GM12878 (cell line): Measurements from ENCODE around the gene SFTPB. TPM values are rescaled to one million over a fixed set of nuclear protein-coding genes. Genes with fewer than 3 reads are reported as not detected.

ENCODE experiments used
- ATAC-seq: fragments of 200-7000 bp; cut with Tn5 transposase; 3 replicates; pipeline ENCODE4 v1.9.1; 2020; ENCODE audit warnings: mild to moderate bottlenecking, moderate library complexity
- BruUV-seq: library from RNA; stranded (reverse); fragments of 400-500 nt; replicated peaks from 2 replicates; lab custom pipeline; 2021; lab: Mats Ljungman, UMichigan
- CTCF ChIA-PET: fragments of 300-600 bp; sonication (Branson Sonifier 250); formaldehyde crosslinking; extraction: SDS; loops from one replicate; lab custom pipeline; 2021; ENCODE audit warnings: inconsistent platforms; lab: Yijun Ruan, JAX
- POLR2A ChIA-PET: fragments of 350-600 bp; formaldehyde crosslinking; extraction: SDS; loops from one replicate; lab custom pipeline; 2021; ENCODE audit warnings: inconsistent platforms; lab: Charles Lee
- RAD21 ChIA-PET: fragments of 300-600 bp; sonication (Branson Sonifier 250); formaldehyde crosslinking; loops from one replicate; lab custom pipeline; 2023; ENCODE audit warnings: antibody characterized with exemption; ENCODE audit not compliant: unreplicated experiment; lab: Charles Lee
- SMC1A ChIA-PET: fragments of 300-600 bp; sonication (Branson Sonifier 250); formaldehyde crosslinking; loops from one replicate; lab custom pipeline; 2023; ENCODE audit not compliant: unreplicated experiment, uncharacterized antibody; lab: Charles Lee
- DNase-seq: peaks from one replicate; pipeline ENCODE4 v3.0.0-alpha.2; 2011; ENCODE audit warnings: low read depth, low spot score
- FAIRE-seq: peaks from 3 replicates; lab custom pipeline; 2011; peaks lifted over from hg19 to GRCh38; lab: Jason Lieb, UNC
- H2AFZ ChIP-seq: 2 replicates; pipeline ENCODE4 v1.6.0; 2011; ENCODE audit warnings: low read depth, low read length, control low read depth; ENCODE audit not compliant: control insufficient read depth
- H3K27ac ChIP-seq: 2 replicates; pipeline ENCODE4 v1.5.1; 2011; ENCODE audit warnings: control low read depth; ENCODE audit not compliant: control insufficient read depth, insufficient read depth
- H3K27me3 ChIP-seq, 2 experiments: replicated peaks in 1 of 2; 2 replicates each; pipeline versions ENCODE4 v1.6.0 to v1.6.1; 2011; ENCODE audit warnings: low read length in 1 of 2; ENCODE audit not compliant: control insufficient read depth in 2 of 2, insufficient read depth in 2 of 2
- H3K36me3 ChIP-seq, 2 experiments: 2 replicates each; pipeline ENCODE4 v1.5.1; 2011; ENCODE audit warnings: low read length in 1 of 2; ENCODE audit not compliant: control insufficient read depth in 2 of 2, insufficient read depth in 2 of 2
- H3K4me1 ChIP-seq: 2 replicates; pipeline ENCODE4 v1.6.1; 2011; ENCODE audit warnings: mild to moderate bottlenecking, low read length, moderate library complexity, mixed read lengths; ENCODE audit not compliant: control insufficient read depth, insufficient read depth
- H3K4me2 ChIP-seq: 2 replicates; pipeline ENCODE4 v1.6.0; 2011; ENCODE audit warnings: control low read depth; ENCODE audit not compliant: control insufficient read depth, insufficient read depth
- H3K4me3 ChIP-seq: fragments of 200-600 bp; sonication (generic); 2 replicates; pipeline ENCODE4 v1.5.1; 2016
- H3K79me2 ChIP-seq: 2 replicates; pipeline ENCODE4 v1.6.0; 2011; ENCODE audit warnings: low read length; ENCODE audit not compliant: control insufficient read depth, insufficient read depth
- H3K9ac ChIP-seq: 2 replicates; pipeline ENCODE4 v1.8.0; 2011; ENCODE audit warnings: low read length, control low read depth, mixed read lengths; ENCODE audit not compliant: control insufficient read depth, insufficient read depth
- H3K9me3 ChIP-seq: replicated peaks from 3 replicates; pipeline ENCODE4 v1.5.1; 2011; ENCODE audit warnings: mild to moderate bottlenecking, low read length; ENCODE audit not compliant: control insufficient read depth, insufficient read depth
- H4K20me1 ChIP-seq: 2 replicates; pipeline ENCODE4 v1.6.0; 2011; ENCODE audit not compliant: control insufficient read depth, insufficient read depth
- BCL11A ChIP-seq: IDR thresholded peaks from 2 replicates; pipeline ENCODE4 v1.6.1; 2011; ENCODE audit warnings: low read depth, low read length
- MYC ChIP-seq: IDR thresholded peaks from 2 replicates; pipeline ENCODE4 v1.6.1; 2011; ENCODE audit warnings: mild to moderate bottlenecking, low read length, moderate library complexity, inconsistent platforms; ENCODE audit not compliant: insufficient read depth, insufficient replicate concordance, insufficient read length, severe bottlenecking
- NFYA ChIP-seq: IDR thresholded peaks from 2 replicates; pipeline ENCODE4 v1.6.1; 2011; ENCODE audit warnings: low read depth, mild to moderate bottlenecking, low read length, improper control_type of control experiment, borderline replicate concordance
- NR2F1 ChIP-seq: fragments of 450-650 bp; conservative IDR thresholded peaks from 2 replicates; pipeline ENCODE4 v1.6.1; 2017; ENCODE audit warnings: mild to moderate bottlenecking
- USF2 ChIP-seq: IDR thresholded peaks from 2 replicates; pipeline ENCODE4 v1.6.1; 2011; ENCODE audit warnings: low read depth, low read length, improper control_type of control experiment, borderline replicate concordance
- ZNF687 ChIP-seq: fragments of 450-650 bp; IDR thresholded peaks from 2 replicates; pipeline ENCODE4 v1.6.1; 2017; ENCODE audit warnings: mild to moderate bottlenecking, moderate library complexity
- WGBS: methylation state at CpG from one replicate; pipeline ENCODE4 v1.1.6; 2016; ENCODE audit warnings: low lambda C conversion rate; ENCODE audit not compliant: insufficient replicate concordance, insufficient coverage; ENCODE audit errors: missing lambda C conversion rate; 5-methylcytosine and 5-hydroxymethylcytosine counted together
- in situ Hi-C: fragments of 300-500 bp; cut with MboI; formaldehyde crosslinking; loops from 9 replicates; pipeline ENCODE4 v1.14.3; 2018; ENCODE audit warnings: mixed read lengths
- intact Hi-C: fragments of 100-400 bp; cut with micrococcal nuclease; formaldehyde crosslinking; loops from one replicate; pipeline ENCODE4 v1.14.2; 2022; ENCODE audit not compliant: unreplicated experiment
- polyA plus RNA-seq, 11 experiments: library from polyadenylated mRNA; depleted of rRNA in 4 of 11; unstranded in 6 of 11; stranded (reverse) in 5 of 11; fragments of >200 nt; fragmentation: Nextera tagmentation in 4 of 11; fragmentation: Illumina TruSeq in 1 of 11; extraction: Ambion mirVana in 4 of 11; extraction: Trizol in 1 of 11; gene quantifications; 1 replicate in 1 of 11; 2 replicates in 10 of 11; pipeline versions ENCODE4 v1.2.1 to v1.2.3, GENCODE V29; 2011 to 2016; ENCODE audit warnings: inconsistent platforms in 2 of 11, missing spikeins in 2 of 11, low read depth in 1 of 11
- total RNA-seq, 4 experiments: library from RNA; depleted of rRNA in 3 of 4; stranded (reverse); fragments of >200 nt in 3 of 4; fragmentation: Illumina TruSeq in 1 of 4; extraction: Trizol in 1 of 4; gene quantifications; 2 replicates each; pipeline versions ENCODE4 v1.2.1 to v1.2.3, GENCODE V29; 2013 to 2021

The SFTPB gene
- total and polyA plus RNA-seq, 10 of the 15 experiments (the other 5 are each of a cell fraction or from before 2014, with no cell fraction given): 0.02 to 5.3 TPM; not detected in 8

GRCh38 chr2:85713836-85714235 lies 45.8 kb upstream of the SFTPB start (continued):
- TF ChIP-seq ZNF687: no peak
- TF ChIP-seq NR2F1: no peak

GRCh38 chr2:85712849-85713612 lies 45.0 kb upstream of the SFTPB start:
- Histone ChIP-seq H3K4me1 (no peaks in the 10 kb centered on the region), H3K9me3 (no peaks in the 10 kb centered on the region), H2AFZ (no peak overlapping the region)
- BruUV-seq: no TSS peak
- intact Hi-C loops: no loop called here
- FAIRE-seq: no peak
- TF ChIP-seq USF2: no peak
- no peak for TF ChIP-seq NFYA
- no peak for TF ChIP-seq MYC
- TF ChIP-seq BCL11A: no peak
- TF ChIP-seq, all 136 proteins: peak for 0
- in situ Hi-C loops: no loop called here
- no peak overlapping the region for H3K4me2 ChIP-seq
- no peaks in the 10 kb centered on the region for H4K20me1 ChIP-seq
- ATAC-seq (no peak), DNase-seq (no peak)
- SMC1A ChIA-PET: interaction anchor here (0.5 to 1.3 kb wide), 6 partner anchors 8 to 156 kb away, joined by 3 to 4 read pairs (median 3); no protein-coding TSS in a partner anchor
- CTCF ChIA-PET: interaction anchor here (1.0 to 3.7 kb wide), 5 partner anchors 10 to 103 kb away, joined by 3 to 22 read pairs (median 4); no protein-coding TSS in a partner anchor
- POLR2A ChIA-PET: interaction anchor here (1.0 kb wide), 1 partner anchor 12 kb away, joined by 3 read pairs; no protein-coding TSS in a partner anchor
- no peak overlapping the region for H3K9ac ChIP-seq
- H3K27me3 ChIP-seq: no peaks in the 10 kb centered on the region; a peak in 1 of 4 replicates
- H3K79me2 ChIP-seq: no peaks in the 10 kb centered on the region
- RAD21 ChIA-PET: interaction anchor here (1.5 kb wide), 1 partner anchor 76 kb away, joined by 4 read pairs; no protein-coding TSS in a partner anchor
- WGBS: 38% methylated on average over 9 of the region's 9 CpGs
- H3K4me3 ChIP-seq: no peak overlapping the region
- H3K36me3 ChIP-seq: no peaks in the 10 kb centered on the region
- H3K27ac ChIP-seq: no peak overlapping the region
